ENCODE results near the gene CETN3. TPM values are rescaled to one million over a fixed set of nuclear protein-coding genes. Genes with fewer than 3 reads are reported as not detected.

The CETN3 gene
- total RNA-seq, 4 donors from 2014 or later = 7.8 to 12.9 (median 10.7) TPM

- WGBS, 2 donors = 86 to 90% methylated on average over 6 of the region's 6 CpGs
Measured at GRCh38 chr5:90342576-90342975, 67.0 kb downstream of the CETN3 start.

More at GRCh38 chr5:90342576-90342975, 67.0 kb downstream of the CETN3 start:
- TF ChIP-seq, protein P1, sequence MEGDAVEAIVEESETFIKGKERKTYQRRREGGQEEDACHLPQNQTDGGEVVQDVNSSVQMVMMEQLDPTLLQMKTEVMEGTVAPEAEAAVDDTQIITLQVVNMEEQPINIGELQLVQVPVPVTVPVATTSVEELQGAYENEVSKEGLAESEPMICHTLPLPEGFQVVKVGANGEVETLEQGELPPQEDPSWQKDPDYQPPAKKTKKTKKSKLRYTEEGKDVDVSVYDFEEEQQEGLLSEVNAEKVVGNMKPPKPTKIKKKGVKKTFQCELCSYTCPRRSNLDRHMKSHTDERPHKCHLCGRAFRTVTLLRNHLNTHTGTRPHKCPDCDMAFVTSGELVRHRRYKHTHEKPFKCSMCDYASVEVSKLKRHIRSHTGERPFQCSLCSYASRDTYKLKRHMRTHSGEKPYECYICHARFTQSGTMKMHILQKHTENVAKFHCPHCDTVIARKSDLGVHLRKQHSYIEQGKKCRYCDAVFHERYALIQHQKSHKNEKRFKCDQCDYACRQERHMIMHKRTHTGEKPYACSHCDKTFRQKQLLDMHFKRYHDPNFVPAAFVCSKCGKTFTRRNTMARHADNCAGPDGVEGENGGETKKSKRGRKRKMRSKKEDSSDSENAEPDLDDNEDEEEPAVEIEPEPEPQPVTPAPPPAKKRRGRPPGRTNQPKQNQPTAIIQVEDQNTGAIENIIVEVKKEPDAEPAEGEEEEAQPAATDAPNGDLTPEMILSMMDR (IDR thresholded peaks at IDR 0.05) = no peak
- no peak for TF ChIP-seq EP300 (IDR thresholded peaks at IDR 0.05)
- Histone ChIP-seq H3K4me1 (no peaks in the 10 kb centered on the region), H3K36me3 (no peaks in the 10 kb centered on the region), H3K27me3 (no peaks in the 10 kb centered on the region), H3K4me3 (no peak overlapping the region), H3K9me3 (no peaks in the 10 kb centered on the region), H3K27ac (no peak overlapping the region)
- DNase-seq (ENCODE audit: low spot score in 2 of 2) = no peak

Other genes with a start within 250 kb of the CETN3 start
- 10 to 100 TPM in 1 of 4 donors, 1 to 10 TPM in 3; 8.2 to 10.5 (median 8.8) TPM for gene MBLAC2, start 65.0 kb upstream of the CETN3 start, total RNA-seq
- 1 to 10 TPM; 2.7 to 7.2 (median 4.9) TPM for gene POLR3G, start 65.1 kb upstream of the CETN3 start, total RNA-seq
- gene LYSMD3, start 119.8 kb upstream of the CETN3 start, total RNA-seq = 10 to 100 TPM; 12.4 to 16.0 (median 14.4) TPM
- 1 to 10 TPM in 2 of 4 donors, under 1 TPM in 2; 0.39 to 1.9 (median 1.00) TPM for gene ADGRV1, start 149.0 kb upstream of the CETN3 start, total RNA-seq